Ovary (tissue), 3 donors: Measurements from ENCODE around the gene PIEZO1.

ENCODE experiments used
- CTCF ChIP-seq, 3 donors: fragments of 450-650 bp in 2 of 3; fragments of 200-600 bp in 1 of 3; IDR thresholded peaks; one replicate each; pipeline versions ENCODE4 v1.5.1 to v1.8.0; 2016 to 2022; ENCODE audit warnings: antibody characterized with exemption in 3 of 3, mild to moderate bottlenecking in 1 of 3
- POLR2A ChIP-seq: fragments of 450-650 bp; IDR thresholded peaks from one replicate; pipeline ENCODE4 v1.6.1; 2017; ENCODE audit warnings: antibody characterized with exemption, mild to moderate bottlenecking, moderate library complexity
- donor health status: DM: no; HTN: no; CAD: no.

GRCh38 chr16:88752386-88753002, 32.5 kb downstream of the PIEZO1 start:
- TF ChIP-seq CTCF (IDR thresholded peaks at IDR 0.05) (no peak), POLR2A (no peak)
